ENCODE data around the gene MRPL16. TPM values are rescaled to one million over a fixed set of nuclear protein-coding genes. Genes with fewer than 3 reads are reported as not detected.
"Not testable (repeated sequence)": the region's sequence is repeated elsewhere in the genome, so short reads cannot be mapped to it uniquely, and the experiment has no call there.

Gene MRPL16
- total RNA-seq, 2 experiments from 2014 or later: 67.2 to 70.0 TPM

GRCh38 chr11:59839615-59840014 lies 29.0 kb upstream of the MRPL16 start:
- DNase-seq: no peak
- Mint-ChIP-seq H3K36me3 (no peaks in the 10 kb centered on the region), H3K27ac (no peak overlapping the region), H3K4me3 (no peak overlapping the region), H3K4me1 (no peaks in the 10 kb centered on the region), H3K9me3 (no peaks in the 10 kb centered on the region), H3K27me3 (no peaks in the 10 kb centered on the region)
- ATAC-seq (ENCODE audit: low read depth): no peak
- POLR2A ChIA-PET: no interaction called here

GRCh38 chr11:59833602-59834001 lies 23.0 kb upstream of the MRPL16 start:
- ATAC-seq (ENCODE audit: low read depth): no peak
- H3K4me3 Mint-ChIP-seq: no peak overlapping the region
- H3K9me3 Mint-ChIP-seq: no peaks in the 10 kb centered on the region
- POLR2A ChIA-PET: no interaction called here
- no peak overlapping the region for H3K27ac Mint-ChIP-seq
- H3K4me1 Mint-ChIP-seq: peaks cover 3% of the 10 kb centered on the region
- DNase-seq: no peak
- no peaks in the 10 kb centered on the region for H3K36me3 Mint-ChIP-seq
- H3K27me3 Mint-ChIP-seq: no peaks in the 10 kb centered on the region

DNA sequence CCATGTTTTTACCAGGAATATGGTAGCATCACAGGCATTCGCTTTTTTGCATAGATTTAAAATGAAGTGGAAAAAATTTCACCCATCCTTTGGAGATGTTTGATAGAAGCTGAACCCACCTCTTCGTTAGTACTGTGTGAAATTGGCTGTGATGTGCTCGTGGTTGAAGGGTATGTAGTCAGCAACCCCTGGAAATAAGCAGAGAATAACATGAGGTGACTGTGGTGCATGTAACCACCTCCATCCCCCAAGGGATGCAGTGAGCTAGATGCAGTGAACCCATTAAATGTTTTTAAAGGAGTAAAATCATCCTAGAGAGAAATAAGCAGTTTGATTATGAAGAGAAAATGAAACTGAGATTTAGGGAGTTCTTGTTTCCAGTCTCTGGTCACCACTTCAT lies 18.8 kb upstream of the MRPL16 start:
- peaks cover 3% of the 10 kb centered on the region for H3K4me1 Mint-ChIP-seq
- ATAC-seq (ENCODE audit: low read depth): no peak
- POLR2A ChIA-PET: no interaction called here
- no peak for DNase-seq
- peaks cover 2% of the 10 kb centered on the region for H3K27me3 Mint-ChIP-seq
- H3K4me3 Mint-ChIP-seq: no peak overlapping the region
- H3K36me3 Mint-ChIP-seq: no peaks in the 10 kb centered on the region
- no peaks in the 10 kb centered on the region for H3K9me3 Mint-ChIP-seq
- no peak overlapping the region for H3K27ac Mint-ChIP-seq

DNA sequence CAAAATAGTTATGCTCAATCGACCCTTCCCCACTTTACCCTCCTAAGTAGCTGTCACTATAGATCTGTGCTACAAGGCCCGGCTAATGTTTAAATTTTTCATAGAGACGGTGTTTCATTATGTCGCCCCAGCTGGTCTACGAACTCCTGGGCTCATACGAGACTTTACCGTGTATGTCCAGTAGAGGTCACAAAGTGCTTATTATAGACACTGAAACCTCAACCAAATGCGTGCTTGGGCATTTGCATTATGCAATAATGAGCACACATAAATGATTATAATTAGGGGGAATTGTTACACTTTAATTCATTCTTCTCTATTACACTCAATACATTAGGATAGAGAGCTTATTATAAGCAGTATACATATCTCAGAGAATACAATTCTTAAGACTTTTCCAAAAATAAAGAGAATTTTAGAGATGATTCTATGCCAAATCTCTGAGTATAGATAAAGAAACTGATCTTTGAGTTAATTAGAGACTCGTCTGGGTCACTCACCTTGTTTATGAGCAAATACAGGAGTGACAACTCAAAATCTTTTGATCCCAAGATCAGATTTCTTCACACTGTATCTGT lies 12.5 kb upstream of the MRPL16 start:
- Mint-ChIP-seq H3K36me3 (no peaks in the 10 kb centered on the region), H3K4me3 (no peak overlapping the region), H3K27me3 (peaks cover 2% of the 10 kb centered on the region), H3K4me1 (peaks cover 10% of the 10 kb centered on the region), H3K9me3 (no peaks in the 10 kb centered on the region), H3K27ac (no peak overlapping the region)
- ATAC-seq (ENCODE audit: low read depth): peak; percentile 78
- no peak for DNase-seq
- POLR2A ChIA-PET: no interaction called here

DNA sequence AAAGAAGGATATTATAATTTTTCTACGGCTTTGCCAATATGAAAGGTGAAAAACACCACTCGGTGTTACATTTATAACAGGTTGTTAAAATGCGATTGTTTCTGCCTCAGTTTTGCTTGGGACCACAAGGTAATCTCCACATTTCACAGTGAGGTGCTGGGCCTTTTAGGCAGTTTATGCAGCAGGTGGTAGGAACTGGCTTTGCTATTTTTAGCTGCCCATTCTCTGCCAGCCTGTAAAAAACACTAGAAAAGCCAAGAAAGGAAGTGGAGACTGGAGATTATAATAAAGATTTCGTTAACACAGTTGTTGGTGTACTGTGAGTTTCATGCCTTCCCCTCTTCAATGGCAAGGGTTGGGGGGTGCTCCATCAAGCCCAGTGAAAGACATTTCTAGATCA lies 8.0 kb upstream of the MRPL16 start:
- POLR2A ChIA-PET: no interaction called here
- H3K4me3 Mint-ChIP-seq: no peak overlapping the region
- peaks cover 8% of the 10 kb centered on the region for H3K36me3 Mint-ChIP-seq
- H3K4me1 Mint-ChIP-seq: peaks cover 17% of the 10 kb centered on the region
- no peak for DNase-seq
- peaks cover 2% of the 10 kb centered on the region for H3K27me3 Mint-ChIP-seq
- peak overlapping the region; percentile 32 for H3K27ac Mint-ChIP-seq
- no peaks in the 10 kb centered on the region for H3K9me3 Mint-ChIP-seq
- ATAC-seq (ENCODE audit: low read depth): peak; percentile 49

DNA sequence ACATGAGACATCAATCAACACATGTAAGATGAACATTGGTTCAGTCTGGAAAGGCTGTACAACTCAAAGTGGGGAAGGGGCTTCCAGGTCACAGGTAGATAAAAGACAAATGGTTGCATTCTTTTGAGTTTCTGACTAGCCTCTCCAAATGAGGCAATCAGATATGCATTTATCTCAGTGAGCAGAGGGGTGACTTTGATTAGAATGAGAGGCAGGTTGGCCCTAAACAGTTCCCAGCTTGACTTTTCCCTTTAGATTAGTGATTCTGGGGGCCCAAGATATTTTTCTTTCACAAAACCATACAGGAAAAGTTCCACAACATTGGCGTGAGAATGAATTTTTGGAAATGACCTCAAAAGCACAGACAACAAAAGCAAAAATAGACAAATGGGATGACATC lies 5.9 kb upstream of the MRPL16 start:
- H3K27me3 Mint-ChIP-seq; DNase-seq; H3K4me3 Mint-ChIP-seq; H3K9me3 Mint-ChIP-seq; H3K27ac Mint-ChIP-seq; ATAC-seq (ENCODE audit: low read depth): not testable (repeated sequence)
- Mint-ChIP-seq H3K36me3 (peaks cover 11% of the 10 kb centered on the region), H3K4me1 (peaks cover 16% of the 10 kb centered on the region)
- POLR2A ChIA-PET: interaction anchor here (1.0 kb wide), 2 partner anchors 15 to 62 kb away, joined by 3 read pairs; no protein-coding TSS in a partner anchor

DNA sequence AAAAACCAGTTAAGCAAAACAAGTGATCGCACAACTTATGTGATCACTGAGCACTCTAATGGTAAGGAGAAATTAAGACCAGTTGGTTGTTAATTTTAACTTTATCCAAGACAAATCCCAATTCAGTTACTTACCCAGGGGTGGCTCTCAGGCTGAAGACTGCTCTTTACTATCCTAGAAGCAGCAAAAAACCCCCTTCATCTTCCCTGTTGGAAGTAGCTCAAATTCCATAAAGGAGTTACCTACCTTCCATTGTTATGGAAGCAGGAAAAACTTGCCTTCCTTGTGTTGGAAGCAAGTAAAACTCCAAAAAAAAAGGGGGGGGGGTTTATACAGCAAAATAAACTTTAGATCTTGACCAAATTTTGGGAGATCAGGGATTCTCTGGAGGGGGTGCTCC lies 5.2 kb upstream of the MRPL16 start:
- POLR2A ChIA-PET: interaction anchor here (0.6 to 1.0 kb wide), 2 partner anchors 61 to 218 kb away, joined by 3 read pairs; no protein-coding TSS in a partner anchor
- ATAC-seq (ENCODE audit: low read depth) (no peak), DNase-seq (no peak)
- Mint-ChIP-seq H3K36me3 (peaks cover 15% of the 10 kb centered on the region), H3K4me3 (no peak overlapping the region), H3K4me1 (peaks cover 23% of the 10 kb centered on the region), H3K27me3 (peaks cover 2% of the 10 kb centered on the region), H3K27ac (no peak overlapping the region), H3K9me3 (peaks cover 2% of the 10 kb centered on the region)

DNA sequence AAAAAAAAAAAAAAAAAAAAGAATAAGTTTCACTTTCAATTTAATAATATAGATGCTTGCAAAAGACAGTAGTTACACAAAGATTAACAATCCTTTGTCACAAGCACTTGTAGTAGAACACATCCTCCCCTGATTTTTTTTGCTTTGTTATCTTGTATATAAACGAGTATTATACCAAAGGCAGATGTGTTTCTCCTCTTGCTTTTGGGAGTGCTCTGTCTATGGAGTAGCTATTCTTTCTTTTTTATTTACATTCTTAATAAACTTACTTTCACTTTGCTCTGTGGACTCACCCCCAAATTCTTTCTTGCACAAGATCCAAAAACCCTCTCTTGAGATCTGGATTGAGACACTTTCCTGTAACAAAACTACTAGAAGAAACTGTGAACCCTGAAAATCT lies 3.4 kb upstream of the MRPL16 start:
- Mint-ChIP-seq H3K27ac (peak overlapping the region; percentile 74), H3K4me1 (peaks cover 25% of the 10 kb centered on the region), H3K36me3 (peaks cover 17% of the 10 kb centered on the region), H3K4me3 (peak overlapping the region; percentile 60), H3K9me3 (peaks cover 2% of the 10 kb centered on the region), H3K27me3 (peaks cover 2% of the 10 kb centered on the region)
- ATAC-seq (ENCODE audit: low read depth) (no peak), DNase-seq (no peak)
- POLR2A ChIA-PET: interaction anchor here (0.7 kb wide), 2 partner anchors 31 to 279 kb away, joined by 6 to 7 read pairs; no protein-coding TSS in a partner anchor

- Mint-ChIP-seq H3K4me1 (peaks cover 23% of the 10 kb centered on the region), H3K9me3 (peaks cover 2% of the 10 kb centered on the region), H3K27me3 (peaks cover 2% of the 10 kb centered on the region), H3K27ac (peak overlapping the region; percentile 21), H3K36me3 (peaks cover 19% of the 10 kb centered on the region), H3K4me3 (peak overlapping the region; percentile 30)
- POLR2A ChIA-PET: interaction anchor here (0.7 kb wide), 2 partner anchors 30 to 279 kb away, joined by 6 to 7 read pairs; no protein-coding TSS in a partner anchor
- DNase-seq: no peak
- ATAC-seq (ENCODE audit: low read depth): no peak
Measured at GRCh38 chr11:59813364-59813763, 2.8 kb upstream of the MRPL16 start.

- H3K4me1 Mint-ChIP-seq: peaks cover 23% of the 10 kb centered on the region
- H3K27ac Mint-ChIP-seq: peak overlapping the region; percentile 25
- no peak for DNase-seq
- no peak for ATAC-seq (ENCODE audit: low read depth)
- H3K36me3 Mint-ChIP-seq: peaks cover 19% of the 10 kb centered on the region
- POLR2A ChIA-PET: no interaction called here
- H3K9me3 Mint-ChIP-seq: peaks cover 2% of the 10 kb centered on the region
- H3K4me3 Mint-ChIP-seq: no peak overlapping the region
- peaks cover 2% of the 10 kb centered on the region for H3K27me3 Mint-ChIP-seq
Measured at GRCh38 chr11:59812220-59812619, 1.6 kb upstream of the MRPL16 start.

- POLR2A ChIA-PET: interaction anchor here (1.0 to 4.3 kb wide), 7 partner anchors 9 to 196 kb away, joined by 5 to 42 read pairs (median 9); partner anchors contain the start of genes OSBP, PATL1 and STX3
- H3K27me3 Mint-ChIP-seq: no peaks in the 10 kb centered on the region
- ATAC-seq (ENCODE audit: low read depth) (no peak), DNase-seq (no peak)
- H3K9me3 Mint-ChIP-seq: peaks cover 2% of the 10 kb centered on the region
- H3K4me3 Mint-ChIP-seq: peak overlapping the region; percentile 94
- peak overlapping the region; percentile 93 for H3K27ac Mint-ChIP-seq
- H3K4me1 Mint-ChIP-seq: peaks cover 27% of the 10 kb centered on the region
- peaks cover 24% of the 10 kb centered on the region for H3K36me3 Mint-ChIP-seq
Measured at GRCh38 chr11:59810911-59811259, 307 bp upstream of the MRPL16 start.

DNA sequence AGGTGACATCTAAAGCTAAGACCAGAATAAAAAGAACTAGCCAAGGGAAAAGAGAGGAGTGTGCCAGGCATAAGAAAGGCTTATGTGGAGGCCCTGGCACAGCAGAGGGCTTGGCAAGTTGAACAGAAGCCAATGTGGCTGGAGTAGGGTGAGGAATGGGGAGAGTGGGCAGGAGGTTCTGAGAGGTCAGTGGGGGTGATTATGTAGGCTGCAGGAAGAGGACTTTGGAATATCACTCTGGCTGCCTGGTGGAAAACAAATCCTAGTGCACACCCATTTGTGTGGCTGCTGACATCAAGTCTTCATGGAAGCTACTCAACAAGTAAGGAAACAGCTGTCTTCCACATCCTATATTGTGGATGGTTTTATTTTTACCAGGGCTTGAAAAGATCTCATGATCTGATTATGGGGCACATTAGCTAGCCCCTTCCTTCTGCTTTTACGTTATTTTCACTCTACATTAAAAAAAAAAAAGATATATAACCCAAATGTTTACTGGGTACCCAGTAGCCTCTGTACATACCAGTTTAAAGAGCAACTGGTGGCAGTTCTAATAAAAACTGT lies 3.4 kb downstream of the MRPL16 start:
- Mint-ChIP-seq H3K9me3 (no peaks in the 10 kb centered on the region), H3K27me3 (no peaks in the 10 kb centered on the region), H3K36me3 (peaks cover 31% of the 10 kb centered on the region), H3K4me3 (peak overlapping the region; percentile 42), H3K4me1 (peaks cover 31% of the 10 kb centered on the region), H3K27ac (peak overlapping the region; percentile 30)
- no peak for ATAC-seq (ENCODE audit: low read depth)
- POLR2A ChIA-PET: interaction anchor here (1.4 to 4.3 kb wide), 3 partner anchors 41 to 56 kb away, joined by 3 to 42 read pairs (median 4); partner anchors contain the start of gene STX3
- DNase-seq: no peak

DNA sequence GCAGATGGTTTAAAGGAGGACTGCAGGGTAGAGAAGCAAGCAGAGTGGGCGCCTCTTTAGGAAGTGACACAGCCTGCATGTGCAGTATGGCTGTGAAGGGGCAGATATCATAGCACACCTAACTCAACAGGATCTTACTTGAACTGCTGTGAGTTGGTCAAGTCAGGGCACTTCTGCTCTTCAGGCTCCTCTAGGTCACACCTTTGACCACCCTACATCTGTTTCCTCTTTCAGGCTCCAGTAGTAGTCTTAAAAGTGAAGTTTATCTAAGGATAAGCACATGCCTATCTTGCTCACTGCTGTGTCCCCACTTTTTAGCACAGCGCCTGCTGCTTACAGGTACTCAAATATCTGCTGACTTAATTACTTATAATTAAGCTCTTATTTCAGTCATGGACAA lies 6.5 kb downstream of the MRPL16 start:
- Mint-ChIP-seq H3K27ac (no peak overlapping the region), H3K9me3 (no peaks in the 10 kb centered on the region), H3K27me3 (no peaks in the 10 kb centered on the region), H3K36me3 (peaks cover 41% of the 10 kb centered on the region), H3K4me1 (peaks cover 38% of the 10 kb centered on the region), H3K4me3 (no peak overlapping the region)
- ATAC-seq (ENCODE audit: low read depth): no peak
- POLR2A ChIA-PET: interaction anchor here (1.6 kb wide), 1 partner anchor 48 kb away, joined by 7 read pairs; no protein-coding TSS in a partner anchor
- no peak for DNase-seq

GRCh38 chr11:59802639-59803176 lies 7.9 kb downstream of the MRPL16 start:
- Mint-ChIP-seq H3K9me3 (no peaks in the 10 kb centered on the region), H3K4me3 (no peak overlapping the region), H3K4me1 (peaks cover 34% of the 10 kb centered on the region), H3K27me3 (no peaks in the 10 kb centered on the region), H3K36me3 (peaks cover 42% of the 10 kb centered on the region), H3K27ac (peak overlapping the region; percentile 65)
- no peak for DNase-seq
- POLR2A ChIA-PET: interaction anchor here (0.8 to 3.0 kb wide), 2 partner anchors 20 to 47 kb away, joined by 4 to 50 read pairs; partner anchors contain the start of gene STX3
- peak; percentile 76 for ATAC-seq (ENCODE audit: low read depth)
